NCI-H187 (cell line): ENCODE results near the gene KIFAP3.
"Not testable (repeated sequence)": the region's sequence is repeated elsewhere in the genome, so short reads cannot be mapped to it uniquely, and the experiment has no call there.

Experiments used
- DNase-seq, 2 experiments: peaks; one replicate each; lab custom pipeline; 2025; lab: John Stamatoyannopoulos, UW

The KIFAP3 gene

DNA sequence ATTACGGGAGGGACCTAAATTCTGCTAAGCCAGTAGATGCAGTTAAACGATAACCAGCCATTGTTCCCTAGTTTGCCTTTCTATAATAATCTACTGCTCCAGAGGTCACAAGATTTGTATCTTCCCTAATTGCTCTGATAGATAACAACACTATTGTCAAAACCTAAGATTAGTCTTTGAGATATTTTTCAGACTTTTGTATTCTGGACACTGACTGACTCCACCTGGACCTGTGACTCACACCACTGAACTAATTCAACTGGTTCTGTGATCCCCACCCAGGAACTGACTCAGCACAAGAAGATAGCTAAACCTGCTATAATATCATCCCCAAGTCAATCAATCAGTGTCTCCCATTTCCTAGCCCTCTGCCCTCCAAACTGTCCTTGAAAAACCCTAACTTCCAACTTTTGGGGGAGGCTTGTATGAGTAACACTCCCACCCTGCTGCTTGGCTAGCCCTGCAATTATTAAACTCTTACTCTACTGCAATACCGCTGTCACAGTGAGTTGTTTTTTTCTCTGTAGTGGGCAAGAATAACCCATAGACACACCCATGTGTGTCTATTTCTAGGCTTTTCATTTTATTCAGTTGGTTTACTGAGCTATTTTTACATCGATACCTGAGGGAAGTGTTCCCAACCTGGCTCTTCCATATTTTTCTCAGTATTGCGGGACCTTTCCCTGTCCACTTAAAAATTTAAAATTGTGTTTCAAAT is 11.2 kb downstream of the KIFAP3 start:
- DNase-seq, result no peak

DNA sequence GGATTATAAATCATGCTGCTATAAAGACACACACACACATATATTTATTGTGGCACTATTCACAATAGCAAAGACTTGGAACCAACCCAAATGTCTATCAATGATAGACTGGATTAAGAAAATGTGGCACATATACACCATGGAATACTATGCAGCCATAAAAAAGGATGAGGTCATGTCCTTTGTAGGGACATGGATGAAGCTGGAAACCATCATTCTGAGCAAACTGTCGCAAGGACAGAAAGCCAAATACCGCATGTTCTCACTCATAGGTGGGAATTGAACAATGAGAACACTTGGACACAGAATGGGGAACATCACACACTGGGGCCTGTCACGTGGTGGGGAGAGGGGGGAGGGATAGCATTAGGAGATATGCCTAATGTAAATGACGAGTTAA is 12.8 kb downstream of the KIFAP3 start:
- DNase-seq, result not testable (repeated sequence)

GRCh38 chr1:170060015-170060520 is 14.4 kb downstream of the KIFAP3 start:
- not testable (repeated sequence) for DNase-seq

DNA sequence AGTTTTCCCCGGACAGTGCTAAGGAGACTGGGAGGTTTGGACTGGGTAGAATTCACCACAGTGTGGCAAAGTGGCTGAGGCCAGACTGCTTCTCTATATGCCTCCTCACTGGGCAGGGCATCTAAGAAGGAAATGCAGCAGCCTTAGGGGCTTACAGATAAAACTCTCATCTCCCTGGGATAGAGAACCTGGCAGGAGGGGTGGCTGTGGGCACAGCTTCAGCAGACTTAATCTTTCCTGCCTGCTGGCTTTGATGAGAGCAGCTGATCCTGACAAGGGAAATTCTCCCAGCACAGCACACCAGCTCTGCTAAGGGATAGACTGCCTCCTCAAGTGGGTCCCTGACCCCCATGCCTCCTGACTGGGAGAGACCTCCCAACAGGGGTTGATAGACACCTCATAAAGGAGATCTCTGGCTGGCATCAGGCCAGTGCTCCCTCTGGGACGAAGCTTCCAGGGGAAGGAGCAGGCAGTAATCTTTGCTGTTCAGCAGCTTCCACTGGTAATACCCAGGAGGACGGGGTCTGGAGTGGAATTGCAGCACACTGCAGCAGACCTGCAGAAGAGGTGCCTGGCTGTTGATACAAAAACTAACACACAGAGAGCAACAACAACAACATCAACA is 25.2 kb downstream of the KIFAP3 start:
- no peak for DNase-seq

- DNase-seq, result no peak
Measured at GRCh38 chr1:170048515-170048914, 26.0 kb downstream of the KIFAP3 start.

DNA sequence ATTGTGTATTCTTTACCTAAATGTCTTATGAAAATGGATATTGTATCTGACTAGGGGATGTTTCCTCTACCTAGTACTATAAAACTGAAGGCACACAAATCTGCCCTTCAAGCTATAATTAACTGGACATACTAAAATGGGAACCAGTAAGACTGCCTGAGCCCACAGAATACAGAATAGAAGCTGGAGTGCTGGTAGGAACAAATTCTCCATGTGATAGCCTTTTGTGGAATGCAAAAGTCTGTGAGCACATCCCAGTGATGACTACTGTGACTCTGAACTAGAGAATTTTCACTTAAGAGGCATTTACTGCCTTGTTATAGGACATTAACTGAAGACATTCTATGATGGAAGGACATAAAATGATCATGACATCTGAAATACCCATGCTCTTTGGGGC is 30.3 kb downstream of the KIFAP3 start:
- no peak for DNase-seq

GRCh38 chr1:170041423-170042192 is 32.9 kb downstream of the KIFAP3 start:
- DNase-seq, result no peak

DNA sequence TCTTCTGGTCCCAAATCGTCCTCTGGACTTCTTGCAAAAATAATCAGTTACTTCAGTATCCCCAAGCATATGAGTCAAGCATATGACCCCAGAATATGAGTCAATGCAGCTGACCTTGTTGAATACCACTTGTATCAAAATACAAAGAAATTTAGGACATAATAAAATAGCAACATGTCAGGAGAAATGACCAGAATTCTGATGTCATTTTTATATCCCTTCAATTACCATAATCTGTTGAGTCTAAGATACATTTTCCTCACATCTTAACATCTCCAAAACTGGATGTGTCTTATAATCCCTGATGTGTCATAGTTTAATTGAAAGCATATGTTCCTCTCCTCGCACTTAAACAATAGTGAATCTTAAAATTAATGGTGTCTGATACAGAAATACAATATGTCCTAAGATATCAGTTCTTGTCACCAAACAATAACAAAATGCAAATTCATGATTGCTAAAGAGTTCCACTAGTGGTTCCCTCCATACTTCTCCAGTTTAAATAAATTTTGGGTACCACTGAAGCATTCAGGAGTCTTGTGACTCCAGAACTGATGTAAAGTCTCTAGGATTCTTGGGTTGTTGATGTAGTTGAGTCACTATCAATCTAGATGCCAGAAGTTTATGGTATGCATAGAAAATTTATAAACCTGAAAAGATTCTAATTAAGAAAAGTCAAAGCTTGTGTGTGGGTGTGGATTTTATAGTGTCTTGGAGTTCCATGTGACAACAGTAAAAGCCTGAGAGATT is 41.8 kb downstream of the KIFAP3 start:
- DNase-seq, result no peak

- no peak for DNase-seq
Measured at GRCh38 chr1:170030212-170030611, 44.3 kb downstream of the KIFAP3 start.

DNA sequence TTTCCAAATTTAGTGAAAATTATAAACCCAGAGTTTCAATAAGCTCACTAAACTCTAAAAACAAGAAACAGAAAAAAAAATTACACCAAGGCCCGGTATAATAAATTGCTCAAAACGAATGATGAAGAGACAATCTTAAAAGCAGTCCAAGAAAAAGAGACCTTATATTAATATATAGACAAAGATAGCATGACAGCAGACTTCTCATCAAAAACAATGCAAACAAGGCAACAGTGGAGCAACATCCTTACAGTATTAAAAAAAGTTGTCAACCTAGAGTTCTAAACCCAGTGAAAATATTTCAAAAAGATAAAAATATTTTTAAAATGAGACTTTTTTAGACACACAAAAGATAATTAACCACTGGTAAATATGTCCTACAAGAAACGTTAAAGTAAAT is 46.7 kb downstream of the KIFAP3 start:
- no peak for DNase-seq

DNA sequence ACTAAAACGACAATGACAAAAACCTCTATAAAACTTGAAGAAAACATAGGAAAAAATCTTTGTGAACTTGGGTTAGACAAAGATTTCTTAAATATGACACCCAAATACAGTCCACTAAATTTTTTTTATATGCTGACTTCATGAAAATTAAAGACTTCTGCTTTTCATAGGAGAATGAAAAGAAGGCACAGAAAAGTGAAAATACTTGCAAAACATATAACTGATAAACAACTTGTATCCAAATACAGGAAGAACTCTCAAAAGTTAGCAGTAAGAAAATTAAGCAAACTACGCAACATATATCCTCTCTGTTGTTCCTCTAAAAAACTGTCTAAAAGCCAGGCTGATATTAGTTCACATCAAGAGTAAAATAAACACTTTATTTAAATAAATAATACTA is 53.6 kb downstream of the KIFAP3 start:
- no peak for DNase-seq

DNA sequence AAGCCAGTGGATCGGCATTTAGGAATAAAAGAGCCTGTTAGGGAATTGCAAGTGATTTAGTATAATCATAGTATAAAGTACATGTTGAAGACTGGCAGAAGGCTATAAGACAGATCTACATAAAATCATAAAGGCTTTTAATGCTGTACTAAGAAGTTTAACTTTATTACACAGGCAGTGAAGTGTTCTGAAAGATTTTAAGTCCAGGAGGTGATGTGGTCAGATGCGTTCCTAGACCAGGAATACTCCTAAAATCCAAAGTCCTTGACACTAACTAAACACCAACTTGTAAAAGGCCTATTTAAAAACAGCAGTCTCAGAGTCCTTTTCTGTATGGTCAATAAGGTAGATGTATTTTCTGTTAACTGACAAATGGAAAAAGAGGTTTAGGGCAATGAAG is 57.0 kb downstream of the KIFAP3 start:
- no peak for DNase-seq

DNA sequence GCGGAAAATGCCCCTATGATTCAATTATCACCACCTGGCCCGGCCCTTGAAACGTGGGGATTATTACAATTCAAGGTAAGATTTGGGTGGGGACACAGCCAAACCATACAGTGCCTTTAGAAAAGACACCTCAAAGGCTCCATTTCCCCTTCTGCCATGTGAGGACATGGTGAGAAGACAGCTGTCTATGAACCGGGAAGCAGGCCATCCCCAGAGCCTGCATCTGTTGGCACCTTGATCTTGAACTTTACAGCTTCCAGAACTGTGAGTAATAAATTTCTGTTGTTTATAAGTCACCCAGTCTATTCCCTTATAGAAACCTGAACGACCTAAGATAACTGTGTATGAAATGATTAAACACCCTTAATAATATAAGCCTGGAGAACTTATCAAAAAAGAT is 61.6 kb downstream of the KIFAP3 start:
- no peak for DNase-seq

DNA sequence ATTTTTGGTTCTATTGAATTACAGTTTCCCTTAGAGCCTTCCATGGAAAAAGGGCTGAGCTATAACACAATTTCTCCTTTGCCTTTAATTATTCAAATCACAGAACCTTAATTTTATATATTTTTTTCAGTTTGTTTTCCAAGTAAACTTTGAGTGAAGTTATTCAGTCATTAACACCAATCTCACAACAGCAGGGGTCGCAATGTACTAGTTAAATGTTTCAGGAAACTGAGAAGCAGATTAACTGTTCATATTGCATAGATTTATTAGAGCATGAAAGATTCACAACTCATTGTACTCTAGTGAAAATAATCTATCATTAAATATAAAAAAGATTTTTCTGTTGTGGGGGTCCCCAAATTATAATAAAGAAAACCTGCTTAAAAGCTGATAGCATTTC is 64.1 kb downstream of the KIFAP3 start:
- no peak for DNase-seq

DNA sequence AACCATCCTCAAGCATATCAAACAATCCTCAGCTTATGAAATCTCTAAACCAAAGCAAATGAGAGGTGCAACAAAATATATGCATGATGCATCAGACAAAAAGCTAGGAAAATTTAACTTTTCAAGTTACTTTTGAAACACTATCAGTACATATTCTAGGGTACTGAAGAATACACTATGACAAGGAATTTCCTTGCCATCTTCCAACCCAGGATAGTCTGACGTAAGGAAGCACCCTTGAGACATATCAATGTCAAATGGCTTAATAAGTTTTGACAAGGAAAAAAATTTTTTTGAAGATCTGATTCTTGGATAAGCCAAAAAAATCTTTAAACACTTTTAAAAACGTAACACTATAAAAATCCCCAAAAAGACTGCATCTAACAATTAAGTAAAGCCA is 64.9 kb downstream of the KIFAP3 start:
- no peak for DNase-seq

- not testable (repeated sequence) for DNase-seq
Measured at GRCh38 chr1:170008745-170009144, 65.8 kb downstream of the KIFAP3 start.

- DNase-seq, result not testable (repeated sequence)
Measured at GRCh38 chr1:170003270-170003835, 71.1 kb downstream of the KIFAP3 start.

DNA sequence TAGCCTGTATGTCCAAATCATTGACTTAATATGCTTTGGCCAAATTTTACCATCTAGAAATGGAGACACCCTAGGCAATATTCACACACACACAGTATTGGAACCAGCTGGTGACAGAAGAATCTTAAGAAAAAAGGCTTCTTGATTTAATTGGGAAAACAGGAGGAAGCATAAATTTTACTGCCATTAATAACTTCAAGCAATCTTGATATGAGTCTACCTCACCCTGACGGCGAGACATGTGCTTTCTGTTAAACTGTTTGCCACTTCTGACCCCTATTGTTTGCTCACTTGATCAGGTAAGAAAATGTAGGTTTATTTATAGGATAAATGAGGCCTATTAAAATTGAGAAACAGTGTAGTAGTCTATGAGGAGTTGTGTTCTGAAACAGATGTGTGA is 73.2 kb downstream of the KIFAP3 start:
- DNase-seq, result no peak

DNA sequence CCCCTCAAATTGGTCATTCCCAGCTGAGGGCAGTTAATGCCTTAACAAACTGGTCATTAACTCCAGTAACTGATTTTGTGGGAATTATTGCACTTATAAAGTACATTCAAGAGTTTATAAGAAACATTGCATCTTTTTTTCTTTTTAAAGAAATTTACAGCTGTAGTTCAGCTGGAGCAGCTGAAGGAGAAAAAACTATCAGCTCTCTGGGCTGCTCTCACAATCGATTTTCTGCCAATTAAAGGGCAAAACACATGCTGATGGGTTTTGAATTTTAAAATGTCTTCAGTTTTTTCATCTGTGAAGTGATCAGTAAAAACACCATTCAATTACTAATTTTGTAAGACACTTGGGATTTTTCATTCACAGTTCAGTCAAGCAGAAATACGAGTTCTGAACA is 74.7 kb downstream of the KIFAP3 start:
- DNase-seq, result no peak

DNA sequence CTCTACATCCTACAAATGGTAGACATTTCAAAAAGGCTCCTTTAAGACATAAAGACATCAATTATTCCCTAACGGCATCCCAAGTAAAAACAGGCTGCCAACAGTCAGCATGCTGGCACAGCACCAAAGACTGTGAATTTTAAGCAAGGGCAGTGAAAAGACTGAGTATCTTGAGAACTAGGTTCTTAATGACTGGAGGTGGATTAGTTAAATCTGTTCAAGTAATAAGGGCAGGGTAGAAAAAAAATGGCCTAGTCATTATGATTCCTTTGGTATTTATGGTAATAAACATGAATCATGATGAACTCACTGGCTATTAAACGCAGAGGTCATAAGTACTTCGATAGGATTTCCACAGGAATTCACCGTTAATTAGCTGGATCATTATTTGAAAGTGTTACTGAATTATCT is 75.2 kb downstream of the KIFAP3 start:
- DNase-seq, result no peak

DNA sequence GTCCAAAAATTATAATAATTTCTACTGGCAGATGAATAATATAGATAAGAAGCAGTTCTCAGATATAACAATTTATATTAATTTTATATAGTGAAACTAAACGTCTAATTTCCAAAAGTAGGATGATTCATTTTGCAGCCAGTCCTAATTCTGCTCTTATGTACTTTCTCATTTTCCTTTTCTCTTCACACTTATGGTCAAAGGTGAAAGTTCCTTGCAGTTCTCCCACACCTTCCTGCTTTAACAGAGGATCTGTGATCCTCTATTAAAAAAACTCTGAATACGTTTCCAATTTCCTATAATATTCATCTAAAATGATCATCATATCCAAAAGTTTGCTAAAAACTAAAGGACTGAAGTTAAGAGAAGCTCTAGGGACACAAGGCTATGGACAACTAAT is 78.5 kb downstream of the KIFAP3 start:
- DNase-seq, result no peak

DNA sequence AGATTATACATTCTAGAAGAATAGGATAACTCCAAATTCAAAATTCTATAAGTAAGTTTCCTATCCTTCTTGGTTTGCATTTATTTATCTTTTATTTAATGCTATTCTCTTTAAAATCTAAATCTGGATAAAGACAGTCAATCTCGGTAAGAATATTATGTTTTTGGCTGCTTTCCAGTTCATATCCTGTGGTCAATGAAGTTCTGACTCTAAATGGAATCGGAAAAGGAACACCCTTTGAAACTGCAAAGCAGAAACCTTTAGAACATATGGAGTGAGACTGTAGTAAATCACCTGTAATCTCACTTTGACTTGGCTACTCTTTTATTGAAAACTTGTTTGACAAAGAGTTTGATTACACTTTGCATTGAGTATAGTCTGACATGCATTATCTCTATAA is 85.2 kb downstream of the KIFAP3 start:
- no peak for DNase-seq
